IPS-11a (cell line): ENCODE data around the gene GAS5.
A peak's percentile ranks its signal among the peaks of the same experiment; 100 is the strongest.

Experiments
- H3K4me3 ChIP-seq: one replicate; pipeline ENCODE4 v1.5.1; 2013; ENCODE audit warnings: low read depth, low read length, control low read depth

GAS5 gene

GRCh38 chr1:173832748-173833147 is 35.0 kb downstream of the GAS5 start:
- no peak overlapping the region for H3K4me3 ChIP-seq

DNA sequence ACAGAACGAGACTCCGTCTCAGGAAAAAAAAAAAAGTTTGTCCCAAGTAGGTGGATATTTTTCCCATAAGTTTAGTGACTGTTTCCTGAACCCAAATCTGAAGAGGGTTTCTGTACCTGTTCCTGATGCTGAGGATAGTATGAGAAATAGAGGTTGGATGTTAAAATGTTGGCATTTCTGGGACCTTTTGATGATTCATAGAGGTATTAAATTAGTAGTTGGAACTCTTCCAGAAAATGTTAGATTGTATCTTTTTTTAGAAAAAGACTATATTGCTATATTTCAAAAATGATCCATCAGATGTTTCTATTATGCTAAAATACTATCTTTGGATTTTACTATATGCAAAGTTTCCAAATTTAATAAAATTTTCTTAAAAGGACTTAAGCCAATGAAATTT is 40.2 kb downstream of the GAS5 start:
- no peak overlapping the region for H3K4me3 ChIP-seq

GRCh38 chr1:173824315-173825081 is 43.3 kb downstream of the GAS5 start, which contains the start of the genes CENPL and DARS2:
CENPL (minus strand) TSS chr1:173824883; CDS start chr1:173811299, 13,584 bp downstream.
DARS2 (plus strand) TSS chr1:173824673; CDS start chr1:173825230, 557 bp downstream.
- peak within 1 kb of the TSS; percentile 75 for H3K4me3 ChIP-seq

DNA sequence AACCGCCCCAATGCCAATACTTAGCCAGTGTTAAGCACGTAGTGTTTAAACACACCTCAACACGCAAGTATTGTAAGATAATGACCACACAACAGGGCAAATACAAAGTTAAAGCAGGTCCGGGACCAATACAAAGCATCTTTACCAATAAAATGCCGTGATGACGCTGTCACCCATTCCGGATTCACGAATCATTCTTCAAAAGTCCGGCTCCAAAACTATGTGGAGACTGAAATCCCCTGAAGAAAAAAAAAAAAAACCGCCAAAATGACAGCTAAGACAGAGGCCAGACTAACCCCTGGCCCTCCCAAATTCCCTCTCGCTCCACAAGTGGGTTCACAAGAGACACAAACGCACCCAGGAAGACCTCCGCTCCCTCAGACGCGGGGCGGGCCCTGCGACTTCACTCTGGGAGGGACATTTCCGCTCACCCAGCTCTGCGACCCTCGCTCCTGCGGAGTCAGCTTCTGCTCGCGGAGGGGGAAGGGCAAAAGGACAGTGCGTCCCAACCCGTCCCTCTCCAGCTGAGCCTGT is 43.9 kb downstream of the GAS5 start:
- peak overlapping the region; percentile 75 for H3K4me3 ChIP-seq

DNA sequence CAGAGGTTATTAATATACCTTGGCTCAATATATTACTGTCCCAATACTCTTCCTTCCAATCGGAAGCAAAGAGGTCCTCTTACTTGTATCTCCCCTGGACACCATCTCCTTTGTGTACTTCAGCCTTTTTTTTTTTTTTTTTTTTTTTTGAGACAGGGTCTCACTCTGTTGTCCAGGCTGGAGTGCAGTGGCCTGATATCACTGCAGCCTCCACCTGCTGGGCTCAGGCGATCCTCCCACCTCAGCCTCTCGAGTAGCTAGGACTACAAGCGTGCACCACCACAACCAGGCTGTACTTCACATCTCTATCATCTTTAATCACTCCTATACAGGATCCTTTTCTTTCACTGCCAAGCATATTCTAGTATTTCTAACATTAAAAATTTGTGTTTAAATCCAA is 46.1 kb downstream of the GAS5 start:
- H3K4me3 ChIP-seq = no peak overlapping the region

- no peak overlapping the region for H3K4me3 ChIP-seq
Measured at GRCh38 chr1:173818459-173818858, 49.3 kb downstream of the GAS5 start.
